Panc1 (cell line): ENCODE data around the gene BCO1. TPM values are rescaled to one million over a fixed set of nuclear protein-coding genes. Genes with fewer than 3 reads are reported as not detected.

Experiments
- ATAC-seq: fragments of 200-7000 bp; cut with Tn5 transposase; 2 replicates; pipeline ENCODE4 v1.9.1; 2020; ENCODE audit warnings: mild to moderate bottlenecking, moderate library complexity
- BruUV-seq: library from RNA; stranded (reverse); fragments of 400-500 nt; replicated peaks from 2 replicates; lab custom pipeline; 2021; lab: Mats Ljungman, UMichigan
- CTCF ChIA-PET: fragments of 300-600 bp; sonication (Branson Sonifier 250); formaldehyde crosslinking; loops from one replicate; lab custom pipeline; 2022; ENCODE audit warnings: antibody characterized with exemption; lab: Charles Lee
- POLR2A ChIA-PET: fragments of 300-600 bp; sonication (Branson Sonifier 250); formaldehyde crosslinking; loops from one replicate; lab custom pipeline; 2022; ENCODE audit warnings: antibody characterized with exemption; lab: Charles Lee
- DNase-seq: peaks from one replicate; pipeline ENCODE4 v3.0.0-alpha.2; 2010; ENCODE audit warnings: low read depth, low spot score
- H3K27ac ChIP-seq: 2 replicates; pipeline ENCODE4 v1.5.1; 2011; ENCODE audit warnings: mild to moderate bottlenecking, low read length, inconsistent platforms
- H3K27me3 ChIP-seq: fragments of 200-500 bp; sonication (Bioruptor generic); 2 replicates; pipeline ENCODE4 v1.6.0; 2014; ENCODE audit warnings: low read length, inconsistent platforms; ENCODE audit not compliant: control insufficient read depth, insufficient read depth
- H3K36me3 ChIP-seq: fragments of 200-500 bp; sonication (Bioruptor generic); 2 replicates; pipeline ENCODE4 v1.5.1; 2014; ENCODE audit warnings: inconsistent platforms, mild to moderate bottlenecking, low read length, moderate library complexity; ENCODE audit not compliant: control insufficient read depth, insufficient read depth
- H3K4me1 ChIP-seq: 2 replicates; pipeline ENCODE4 v1.5.1; 2011; ENCODE audit warnings: inconsistent platforms, mild to moderate bottlenecking, low read length, moderate library complexity; ENCODE audit not compliant: control insufficient read depth, insufficient read depth
- H3K4me3 ChIP-seq, 2 experiments: 2 replicates each; pipeline ENCODE4 v1.5.1; 2011 to 2012; ENCODE audit warnings: low read depth in 2 of 2, low read length in 2 of 2, mild to moderate bottlenecking in 2 of 2, inconsistent platforms in 1 of 2, moderate library complexity in 1 of 2
- H3K9me3 ChIP-seq: fragments of 200-500 bp; sonication (Bioruptor generic); 2 replicates; pipeline ENCODE4 v1.5.1; 2014; ENCODE audit warnings: low read depth, mild to moderate bottlenecking, inconsistent platforms, low read length, moderate library complexity; ENCODE audit not compliant: control insufficient read depth, insufficient read depth
- POLR2AphosphoS5 ChIP-seq: IDR thresholded peaks from 2 replicates; pipeline ENCODE4 v1.6.1; 2012; ENCODE audit warnings: mild to moderate bottlenecking, low read depth, low read length, moderate library complexity
- REST ChIP-seq, 2 experiments: IDR thresholded peaks; 2 replicates each; pipeline ENCODE4 v1.6.1; 2011 to 2012; ENCODE audit warnings: low read depth in 2 of 2, control low read depth in 1 of 2, low read length in 1 of 2, mild to moderate bottlenecking in 1 of 2, moderate library complexity in 1 of 2; ENCODE audit not compliant: insufficient read depth in 1 of 2
- SIN3A ChIP-seq: IDR thresholded peaks from 2 replicates; pipeline ENCODE4 v1.6.1; 2012; ENCODE audit warnings: low read depth, mild to moderate bottlenecking, low read length, moderate library complexity, borderline replicate concordance; ENCODE audit not compliant: insufficient read depth
- TCF7L2 ChIP-seq: IDR thresholded peaks from 2 replicates; pipeline ENCODE4 v1.6.1; 2011; ENCODE audit warnings: mild to moderate bottlenecking, low read depth, low read length, inconsistent platforms
- in situ Hi-C: cut with HindIII; loops from 2 replicates; pipeline ENCODE4 v1.10.0; 2016; ENCODE audit warnings: low sequenced_read_pairs, low pct_unique_long_range_greater_than_20kb
- intact Hi-C: fragments of 100-400 bp; cut with micrococcal nuclease; formaldehyde crosslinking; loops from one replicate; pipeline ENCODE4 v1.10.0; 2022; ENCODE audit not compliant: unreplicated experiment
- total RNA-seq: library from RNA; stranded (reverse); gene quantifications from one replicate; pipeline ENCODE4 v1.2.1, GENCODE V29; 2021; ENCODE audit not compliant: unreplicated experiment
- TF ChIP-seq, protein P1 (sequence below): fragments of 450-650 bp; IDR thresholded peaks from 2 replicates; pipeline ENCODE4 v1.5.1; 2017; ENCODE audit warnings: mild to moderate bottlenecking

BCO1 gene
- total RNA-seq, 1 experiment from 2014 or later: not detected

GRCh38 chr16:81296631-81297030 lies 58.1 kb downstream of the BCO1 start:
- TF ChIP-seq, protein P1, sequence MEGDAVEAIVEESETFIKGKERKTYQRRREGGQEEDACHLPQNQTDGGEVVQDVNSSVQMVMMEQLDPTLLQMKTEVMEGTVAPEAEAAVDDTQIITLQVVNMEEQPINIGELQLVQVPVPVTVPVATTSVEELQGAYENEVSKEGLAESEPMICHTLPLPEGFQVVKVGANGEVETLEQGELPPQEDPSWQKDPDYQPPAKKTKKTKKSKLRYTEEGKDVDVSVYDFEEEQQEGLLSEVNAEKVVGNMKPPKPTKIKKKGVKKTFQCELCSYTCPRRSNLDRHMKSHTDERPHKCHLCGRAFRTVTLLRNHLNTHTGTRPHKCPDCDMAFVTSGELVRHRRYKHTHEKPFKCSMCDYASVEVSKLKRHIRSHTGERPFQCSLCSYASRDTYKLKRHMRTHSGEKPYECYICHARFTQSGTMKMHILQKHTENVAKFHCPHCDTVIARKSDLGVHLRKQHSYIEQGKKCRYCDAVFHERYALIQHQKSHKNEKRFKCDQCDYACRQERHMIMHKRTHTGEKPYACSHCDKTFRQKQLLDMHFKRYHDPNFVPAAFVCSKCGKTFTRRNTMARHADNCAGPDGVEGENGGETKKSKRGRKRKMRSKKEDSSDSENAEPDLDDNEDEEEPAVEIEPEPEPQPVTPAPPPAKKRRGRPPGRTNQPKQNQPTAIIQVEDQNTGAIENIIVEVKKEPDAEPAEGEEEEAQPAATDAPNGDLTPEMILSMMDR: no peak
- TF ChIP-seq POLR2AphosphoS5 (no peak), SIN3A (no peak), TCF7L2 (no peak), REST (IDR thresholded peaks at IDR 0.05; ENCODE audit: insufficient read depth in 1 of 2, low read depth in 2 of 2, low read length in 1 of 2) (no peak)
- Histone ChIP-seq H3K9me3 (no peaks in the 10 kb centered on the region), H3K4me1 (no peaks in the 10 kb centered on the region), H3K36me3 (no peaks in the 10 kb centered on the region), H3K4me3 (no peak overlapping the region), H3K27ac (no peak overlapping the region), H3K27me3 (no peaks in the 10 kb centered on the region)
- in situ Hi-C loops (no loop called here), intact Hi-C loops (no loop called here)
- ChIA-PET POLR2A (no interaction called here), CTCF (no interaction called here)
- BruUV-seq: no TSS peak
- DNase-seq: no peak
- ATAC-seq: no peak

DNA sequence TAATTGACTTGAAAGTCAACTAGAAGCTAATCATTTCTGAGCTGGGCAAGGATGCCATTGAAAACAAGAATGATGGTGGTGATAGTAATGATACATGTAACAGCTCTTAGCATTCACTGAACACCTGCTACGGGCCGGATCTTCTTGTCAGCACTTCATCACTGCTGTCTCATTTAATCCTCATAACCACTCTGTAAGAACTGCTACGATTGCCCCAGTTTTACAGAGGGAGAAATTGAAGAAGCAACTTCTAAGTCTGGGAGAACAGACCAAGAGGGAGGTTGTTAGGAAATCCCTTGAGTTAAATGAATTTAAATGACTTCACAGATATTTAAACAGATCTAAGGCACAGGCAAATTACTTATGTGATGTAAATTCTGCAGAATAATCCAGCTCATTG lies 69.3 kb downstream of the BCO1 start:
- in situ Hi-C loops (no loop called here), intact Hi-C loops (no loop called here)
- BruUV-seq: no TSS peak
- no peak for ATAC-seq
- no peaks in the 10 kb centered on the region for H3K36me3 ChIP-seq
- H3K27ac ChIP-seq: no peak overlapping the region
- no peak for DNase-seq
- no peak overlapping the region for H3K4me3 ChIP-seq
- ChIA-PET CTCF (no interaction called here), POLR2A (no interaction called here)
- TF ChIP-seq REST (IDR thresholded peaks at IDR 0.05; ENCODE audit: insufficient read depth in 1 of 2, low read depth in 2 of 2, low read length in 1 of 2): no peak
- TF ChIP-seq POLR2AphosphoS5: no peak
- TF ChIP-seq, protein P1: no peak
- TF ChIP-seq TCF7L2: no peak
- no peak for TF ChIP-seq SIN3A
- H3K4me1 ChIP-seq: no peaks in the 10 kb centered on the region
- no peaks in the 10 kb centered on the region for H3K9me3 ChIP-seq
- no peaks in the 10 kb centered on the region for H3K27me3 ChIP-seq
